Measurements from ENCODE around the gene CMTM1.

GRCh38 chr16:66541388-66542355 lies 24.6 kb upstream of the CMTM1 start:
- no peak for TF ChIP-seq CTCF (IDR thresholded peaks at IDR 0.05)
- no peak for TF ChIP-seq EP300 (IDR thresholded peaks at IDR 0.05)

Measured in gastroesophageal sphincter (tissue), 3 donors.